ENCODE results near the gene SORCS2.

The SORCS2 gene

GRCh38 chr4:7367864-7368277 lies 175.5 kb downstream of the SORCS2 start:
- Mint-ChIP-seq H3K9me3 (peaks cover 3% of the 10 kb centered on the region), H3K36me3 (no peaks in the 10 kb centered on the region), H3K27ac (no peak overlapping the region), H3K4me3 (no peak overlapping the region), H3K4me1 (peaks cover 7% of the 10 kb centered on the region)
- ATAC-seq (no peak), DNase-seq (ENCODE audit: low spot score in 2 of 2) (no peak)

GRCh38 chr4:7368296-7368695 lies 176.0 kb downstream of the SORCS2 start:
- H3K36me3 Mint-ChIP-seq: no peaks in the 10 kb centered on the region
- H3K4me3 Mint-ChIP-seq: no peak overlapping the region
- H3K27ac Mint-ChIP-seq: no peak overlapping the region
- peaks cover 3% of the 10 kb centered on the region for H3K9me3 Mint-ChIP-seq
- H3K4me1 Mint-ChIP-seq: peaks cover 7% of the 10 kb centered on the region
- ATAC-seq (no peak), DNase-seq (ENCODE audit: low spot score in 2 of 2) (no peak)

GRCh38 chr4:7369511-7369910 lies 177.2 kb downstream of the SORCS2 start:
- DNase-seq (ENCODE audit: low spot score in 2 of 2) (no peak), ATAC-seq (no peak)
- Mint-ChIP-seq H3K27ac (no peak overlapping the region), H3K4me3 (no peak overlapping the region), H3K4me1 (peaks cover 7% of the 10 kb centered on the region), H3K36me3 (no peaks in the 10 kb centered on the region), H3K9me3 (no peaks in the 10 kb centered on the region)

- no peak for DNase-seq (ENCODE audit: low spot score in 2 of 2)
Observed at GRCh38 chr4:7370038-7370437, 177.7 kb downstream of the SORCS2 start.

GRCh38 chr4:7371210-7371941 lies 179.0 kb downstream of the SORCS2 start:
- no peak for ATAC-seq
- Mint-ChIP-seq H3K4me1 (peaks cover 5% of the 10 kb centered on the region), H3K36me3 (no peaks in the 10 kb centered on the region), H3K4me3 (no peak overlapping the region), H3K9me3 (no peaks in the 10 kb centered on the region), H3K27ac (no peak overlapping the region)
- DNase-seq (ENCODE audit: low spot score in 2 of 2): no peak

More at GRCh38 chr4:7370038-7370437, 177.7 kb downstream of the SORCS2 start:
- Mint-ChIP-seq H3K4me3 (no peak overlapping the region), H3K36me3 (no peaks in the 10 kb centered on the region), H3K27ac (no peak overlapping the region), H3K4me1 (peaks cover 7% of the 10 kb centered on the region), H3K9me3 (no peaks in the 10 kb centered on the region)
- ATAC-seq: no peak

- Mint-ChIP-seq H3K4me3 (no peak overlapping the region), H3K4me1 (no peaks in the 10 kb centered on the region), H3K9me3 (no peaks in the 10 kb centered on the region), H3K36me3 (no peaks in the 10 kb centered on the region), H3K27ac (no peak overlapping the region)
- ATAC-seq: no peak
- no peak for DNase-seq (ENCODE audit: low spot score in 2 of 2)
Observed at GRCh38 chr4:7372673-7373072, 180.3 kb downstream of the SORCS2 start.

GRCh38 chr4:7374571-7374970 lies 182.2 kb downstream of the SORCS2 start:
- no peak for ATAC-seq

GRCh38 chr4:7375427-7375826 lies 183.1 kb downstream of the SORCS2 start:
- Mint-ChIP-seq H3K4me1 (no peaks in the 10 kb centered on the region), H3K27ac (no peak overlapping the region), H3K4me3 (no peak overlapping the region), H3K36me3 (no peaks in the 10 kb centered on the region), H3K9me3 (no peaks in the 10 kb centered on the region)
- DNase-seq (ENCODE audit: low spot score in 2 of 2) (no peak), ATAC-seq (no peak)

More at GRCh38 chr4:7374571-7374970, 182.2 kb downstream of the SORCS2 start:
- no peak for DNase-seq (ENCODE audit: low spot score in 2 of 2)
- H3K4me1 Mint-ChIP-seq: no peaks in the 10 kb centered on the region
- no peaks in the 10 kb centered on the region for H3K9me3 Mint-ChIP-seq
- no peak overlapping the region for H3K27ac Mint-ChIP-seq
- H3K36me3 Mint-ChIP-seq: no peaks in the 10 kb centered on the region
- H3K4me3 Mint-ChIP-seq: no peak overlapping the region

GRCh38 chr4:7377223-7377865 lies 185.0 kb downstream of the SORCS2 start:
- Mint-ChIP-seq H3K27ac (no peak overlapping the region), H3K9me3 (no peaks in the 10 kb centered on the region), H3K36me3 (no peaks in the 10 kb centered on the region), H3K4me3 (no peak overlapping the region), H3K4me1 (no peaks in the 10 kb centered on the region)
- no peak for DNase-seq (ENCODE audit: low spot score in 2 of 2)
- ATAC-seq: no peak

GRCh38 chr4:7379186-7379585 lies 186.8 kb downstream of the SORCS2 start:
- ATAC-seq (no peak), DNase-seq (ENCODE audit: low spot score in 2 of 2) (no peak)
- no peak overlapping the region for H3K4me3 Mint-ChIP-seq
- H3K27ac Mint-ChIP-seq: no peak overlapping the region
- no peaks in the 10 kb centered on the region for H3K36me3 Mint-ChIP-seq
- no peaks in the 10 kb centered on the region for H3K4me1 Mint-ChIP-seq
- H3K9me3 Mint-ChIP-seq: no peaks in the 10 kb centered on the region

GRCh38 chr4:7379719-7380118 lies 187.4 kb downstream of the SORCS2 start:
- ATAC-seq: no peak
- Mint-ChIP-seq H3K27ac (no peak overlapping the region), H3K9me3 (no peaks in the 10 kb centered on the region), H3K4me1 (no peaks in the 10 kb centered on the region), H3K36me3 (no peaks in the 10 kb centered on the region), H3K4me3 (no peak overlapping the region)
- no peak for DNase-seq (ENCODE audit: low spot score in 2 of 2)

GRCh38 chr4:7381221-7381889 lies 189.0 kb downstream of the SORCS2 start:
- Mint-ChIP-seq H3K27ac (no peak overlapping the region), H3K9me3 (no peaks in the 10 kb centered on the region), H3K36me3 (no peaks in the 10 kb centered on the region), H3K4me1 (no peaks in the 10 kb centered on the region), H3K4me3 (no peak overlapping the region)
- DNase-seq (ENCODE audit: low spot score in 2 of 2) (no peak), ATAC-seq (no peak)

GRCh38 chr4:7381890-7382633 lies 189.7 kb downstream of the SORCS2 start:
- Mint-ChIP-seq H3K4me1 (no peaks in the 10 kb centered on the region), H3K4me3 (no peak overlapping the region), H3K9me3 (no peaks in the 10 kb centered on the region), H3K27ac (no peak overlapping the region), H3K36me3 (no peaks in the 10 kb centered on the region)
- DNase-seq (ENCODE audit: low spot score in 2 of 2): no peak
- ATAC-seq: no peak

GRCh38 chr4:7382634-7383014 lies 190.3 kb downstream of the SORCS2 start:
- H3K36me3 Mint-ChIP-seq: no peaks in the 10 kb centered on the region
- no peak overlapping the region for H3K4me3 Mint-ChIP-seq
- ATAC-seq: no peak
- no peak for DNase-seq (ENCODE audit: low spot score in 2 of 2)
- no peak overlapping the region for H3K27ac Mint-ChIP-seq
- peaks cover 2% of the 10 kb centered on the region for H3K4me1 Mint-ChIP-seq
- H3K9me3 Mint-ChIP-seq: no peaks in the 10 kb centered on the region

GRCh38 chr4:7383266-7383665 lies 190.9 kb downstream of the SORCS2 start:
- ATAC-seq (no peak), DNase-seq (ENCODE audit: low spot score in 2 of 2) (no peak)
- peaks cover 5% of the 10 kb centered on the region for H3K4me1 Mint-ChIP-seq
- H3K9me3 Mint-ChIP-seq: no peaks in the 10 kb centered on the region
- H3K4me3 Mint-ChIP-seq: no peak overlapping the region
- no peaks in the 10 kb centered on the region for H3K36me3 Mint-ChIP-seq
- H3K27ac Mint-ChIP-seq: no peak overlapping the region
